ENCODE results near the gene IFIT2. TPM values are rescaled to one million over a fixed set of nuclear protein-coding genes. Genes with fewer than 3 reads are reported as not detected.
A peak's percentile ranks its signal among the peaks of the same experiment; 100 is the strongest.
"Not testable (repeated sequence)": the region's sequence is repeated elsewhere in the genome, so short reads cannot be mapped to it uniquely, and the experiment has no call there.

IFIT2 gene, protein sequence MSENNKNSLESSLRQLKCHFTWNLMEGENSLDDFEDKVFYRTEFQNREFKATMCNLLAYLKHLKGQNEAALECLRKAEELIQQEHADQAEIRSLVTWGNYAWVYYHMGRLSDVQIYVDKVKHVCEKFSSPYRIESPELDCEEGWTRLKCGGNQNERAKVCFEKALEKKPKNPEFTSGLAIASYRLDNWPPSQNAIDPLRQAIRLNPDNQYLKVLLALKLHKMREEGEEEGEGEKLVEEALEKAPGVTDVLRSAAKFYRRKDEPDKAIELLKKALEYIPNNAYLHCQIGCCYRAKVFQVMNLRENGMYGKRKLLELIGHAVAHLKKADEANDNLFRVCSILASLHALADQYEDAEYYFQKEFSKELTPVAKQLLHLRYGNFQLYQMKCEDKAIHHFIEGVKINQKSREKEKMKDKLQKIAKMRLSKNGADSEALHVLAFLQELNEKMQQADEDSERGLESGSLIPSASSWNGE
- polyA plus RNA-seq (ENCODE audit: insufficient read length): 8.0 TPM

DNA sequence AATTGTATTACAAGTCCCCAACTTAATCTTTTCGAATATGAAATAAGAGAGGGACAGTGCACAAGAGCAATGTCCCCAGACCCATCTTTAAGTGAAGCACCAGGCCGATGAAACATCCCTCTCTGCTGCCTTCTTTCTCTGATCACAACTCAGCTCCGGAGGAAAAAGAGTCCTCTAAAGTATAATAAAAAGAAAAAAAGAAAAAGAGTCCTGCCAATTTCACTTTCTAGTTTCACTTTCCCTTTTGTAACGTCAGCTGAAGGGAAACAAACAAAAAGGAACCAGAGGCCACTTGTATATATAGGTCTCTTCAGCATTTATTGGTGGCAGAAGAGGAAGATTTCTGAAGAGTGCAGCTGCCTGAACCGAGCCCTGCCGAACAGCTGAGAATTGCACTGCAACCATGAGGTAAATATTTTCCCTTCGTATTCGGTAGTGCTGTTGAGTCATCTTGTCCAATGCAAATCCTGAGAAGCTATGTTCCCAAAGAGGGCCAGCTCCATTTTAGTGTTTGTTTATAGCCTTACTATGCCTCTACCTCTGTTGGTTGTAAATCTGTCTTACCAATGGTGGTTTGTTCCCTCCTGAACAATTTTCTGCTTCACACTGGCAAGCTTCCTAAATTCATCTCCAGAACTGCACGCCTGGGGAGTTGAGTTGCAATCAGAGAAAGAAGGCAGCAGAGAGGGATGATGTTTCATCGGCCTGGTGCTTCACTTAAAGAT lies at the start of gene IFIT2:
TSS of gene IFIT2 (plus strand) at position 326 of the 725 bp plus-strand sequence. CDS start at position 404, 78 bp downstream.
- DNase-seq: peak; percentile 85

DNA sequence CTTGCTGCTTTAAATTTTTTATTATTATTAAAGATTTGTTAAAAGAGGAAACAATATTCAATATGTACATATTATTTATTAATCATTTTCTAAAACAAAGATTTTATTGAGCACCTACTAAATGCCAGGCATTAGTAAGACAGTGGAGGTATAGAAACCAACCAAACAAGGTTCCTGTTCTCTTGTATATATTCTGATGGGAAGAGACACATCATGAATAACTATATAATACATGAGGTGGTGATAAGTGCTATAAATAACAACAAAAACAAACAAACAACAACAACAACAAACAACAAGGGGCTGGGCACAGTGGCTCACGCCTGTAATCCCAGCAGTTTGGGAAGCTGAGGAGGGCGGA lies 49.6 kb upstream of the IFIT2 start:
- no peak for DNase-seq

DNA sequence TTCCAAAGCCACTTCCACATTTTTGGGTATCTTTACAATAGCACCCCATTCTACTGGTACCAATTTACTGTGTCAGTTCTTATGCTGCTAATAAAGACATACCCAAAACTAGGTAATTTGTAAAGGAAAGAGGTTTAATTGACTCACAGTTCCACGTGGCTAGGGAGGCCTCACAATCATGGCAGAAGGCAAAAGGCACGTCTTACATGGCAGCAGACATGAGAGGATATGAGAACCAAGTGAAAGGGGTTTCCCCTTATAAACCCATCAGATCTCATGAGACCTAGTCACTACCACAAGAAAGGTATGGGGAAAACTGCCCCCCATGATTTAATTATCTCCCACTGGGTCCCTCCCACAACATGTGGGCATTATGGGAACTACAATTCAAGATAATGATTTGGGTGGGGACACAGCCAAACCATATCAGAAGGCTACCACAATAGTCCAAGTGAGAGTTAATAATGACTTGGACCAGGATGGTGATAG lies 46.7 kb upstream of the IFIT2 start:
- DNase-seq: not testable (repeated sequence)

DNA sequence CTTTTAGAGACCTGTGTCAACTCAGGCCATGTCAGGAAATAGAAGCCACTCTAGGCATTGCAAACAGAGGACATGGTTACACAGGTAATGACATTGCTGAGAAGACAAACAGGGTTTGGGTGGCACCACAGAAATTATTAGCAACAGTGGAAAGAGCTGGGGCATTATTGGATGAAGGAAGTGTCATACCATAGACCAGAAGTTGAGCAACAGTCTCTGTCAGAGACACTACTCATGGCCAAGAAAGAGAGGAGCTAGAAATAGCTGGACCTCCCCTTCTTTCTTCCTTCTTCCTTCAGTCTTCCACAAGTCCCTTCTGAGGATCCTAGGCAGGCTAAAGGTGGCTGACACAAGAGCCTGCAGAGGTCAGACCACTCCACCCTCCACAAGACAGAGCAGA lies 46.1 kb upstream of the IFIT2 start:
- DNase-seq: no peak

DNA sequence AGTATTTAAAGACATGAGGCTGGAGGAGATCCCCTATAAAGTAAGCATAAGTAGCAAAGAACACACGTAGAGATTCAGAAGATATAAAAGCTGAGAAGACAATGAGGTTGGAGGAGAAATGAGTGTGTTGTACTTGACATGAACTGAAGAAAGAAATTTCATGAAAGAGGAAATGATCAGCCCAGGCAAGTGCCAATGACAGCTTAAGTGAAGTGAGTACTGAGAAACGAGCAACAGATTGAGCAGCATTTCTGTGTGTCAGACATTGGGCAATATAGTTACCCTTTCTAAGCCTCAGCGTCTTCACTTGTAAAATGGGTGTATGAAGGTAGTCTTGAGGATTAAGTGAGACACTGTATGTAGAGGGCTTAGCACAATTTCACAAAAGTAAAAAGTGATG lies 45.5 kb upstream of the IFIT2 start:
- no peak for DNase-seq

DNA sequence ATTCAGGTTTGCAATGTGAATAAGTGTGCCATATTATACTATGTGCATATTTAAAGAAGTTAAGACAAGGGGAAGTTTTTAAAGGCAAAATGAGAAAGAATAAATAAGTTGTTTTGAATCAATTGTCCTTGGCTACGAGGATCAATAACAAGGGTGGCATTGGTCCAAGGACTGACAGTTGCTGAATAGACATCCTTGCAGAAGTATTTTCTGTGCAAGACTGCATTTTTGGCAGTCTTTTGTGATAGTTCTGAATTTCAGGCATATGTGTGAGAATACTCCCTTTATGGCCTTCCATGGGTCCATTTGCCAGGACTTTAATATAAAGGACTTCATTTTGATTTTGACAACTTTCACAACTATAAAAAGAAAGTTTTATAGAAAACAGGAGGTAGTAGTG lies 44.9 kb upstream of the IFIT2 start:
- peak; percentile 26 for DNase-seq

DNA sequence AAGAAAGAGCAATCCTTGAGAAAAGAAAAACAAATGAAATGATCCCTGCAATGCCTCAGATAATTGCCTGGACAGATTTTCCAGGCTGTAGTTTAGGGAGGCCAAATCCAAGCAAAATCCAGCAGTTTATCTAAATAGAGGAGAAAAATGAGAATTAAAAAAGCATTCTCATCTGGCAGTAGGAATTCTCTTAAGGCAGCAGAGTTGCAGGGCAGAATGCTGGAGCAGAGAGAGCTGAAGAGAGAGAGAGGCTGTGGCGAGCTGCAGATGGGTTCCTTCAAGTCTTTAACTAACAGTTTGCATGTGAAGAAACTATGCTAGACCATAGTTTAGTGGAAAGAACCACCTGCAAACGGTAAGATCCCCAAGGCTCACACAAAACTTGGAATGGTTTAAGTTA lies 44.3 kb upstream of the IFIT2 start:
- DNase-seq: peak; percentile 31

DNA sequence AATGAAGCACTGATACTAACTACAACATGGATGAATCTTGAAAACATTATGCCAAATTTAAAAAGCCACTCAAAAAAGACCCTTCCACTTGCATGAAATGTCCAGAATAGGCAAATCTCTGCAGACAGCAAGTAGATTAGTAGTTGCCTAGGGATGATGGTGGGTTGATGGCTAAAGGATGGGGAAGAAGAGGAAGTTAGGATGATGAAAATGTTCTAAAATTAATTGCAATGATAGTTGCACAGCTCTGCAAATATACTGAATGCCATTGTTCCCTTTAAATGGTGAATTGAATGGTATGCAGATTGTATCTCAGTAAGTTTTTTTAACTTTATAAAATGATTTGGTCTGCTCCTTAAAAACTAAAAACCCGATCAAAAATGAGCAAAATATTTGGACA lies 43.0 kb upstream of the IFIT2 start:
- DNase-seq: no peak

DNA sequence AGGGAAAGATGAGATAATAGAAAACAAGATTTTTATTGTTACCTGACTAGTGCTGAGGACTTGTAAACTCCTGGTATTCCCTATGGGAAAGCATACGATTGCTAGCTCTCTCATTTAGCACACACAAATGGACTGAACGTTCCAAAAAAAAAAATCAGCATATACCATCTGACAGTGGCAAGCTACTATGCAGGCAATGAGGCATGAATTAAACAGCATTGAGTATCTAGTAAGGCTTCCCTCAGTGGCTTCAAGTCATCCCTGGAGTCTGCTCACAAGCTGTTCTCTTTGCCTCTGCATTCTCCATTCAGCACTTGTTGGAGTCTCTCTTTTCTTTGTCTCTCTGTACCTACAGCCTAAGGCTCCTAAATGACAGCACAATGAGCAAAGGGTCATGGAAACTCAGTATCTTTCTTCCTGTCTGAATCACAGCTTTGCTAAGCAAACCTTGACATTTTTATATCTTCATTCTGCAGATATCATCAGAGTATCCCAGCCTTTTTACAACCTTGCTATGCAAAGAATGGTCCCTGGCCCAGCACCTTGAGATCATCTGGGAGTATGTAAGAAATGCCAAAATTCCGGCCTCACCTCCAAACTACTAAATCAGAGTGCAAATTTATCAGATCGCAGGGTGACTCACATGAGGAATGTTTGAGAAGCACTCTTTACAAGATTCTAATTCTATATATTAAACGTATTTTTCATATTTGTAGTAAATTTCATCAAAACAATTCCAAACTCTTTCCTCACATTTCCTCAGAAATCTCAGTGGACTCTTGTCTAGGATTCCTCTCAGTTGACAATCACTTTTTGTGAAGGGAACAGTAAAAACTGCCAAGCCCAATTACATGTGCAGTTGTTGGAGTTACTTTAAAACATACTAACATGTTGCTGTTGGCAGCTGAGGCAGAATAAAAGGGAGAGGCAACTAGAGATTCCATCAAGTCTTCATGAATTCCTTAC lies 39.5 kb upstream of the IFIT2 start:
- no peak for DNase-seq

DNA sequence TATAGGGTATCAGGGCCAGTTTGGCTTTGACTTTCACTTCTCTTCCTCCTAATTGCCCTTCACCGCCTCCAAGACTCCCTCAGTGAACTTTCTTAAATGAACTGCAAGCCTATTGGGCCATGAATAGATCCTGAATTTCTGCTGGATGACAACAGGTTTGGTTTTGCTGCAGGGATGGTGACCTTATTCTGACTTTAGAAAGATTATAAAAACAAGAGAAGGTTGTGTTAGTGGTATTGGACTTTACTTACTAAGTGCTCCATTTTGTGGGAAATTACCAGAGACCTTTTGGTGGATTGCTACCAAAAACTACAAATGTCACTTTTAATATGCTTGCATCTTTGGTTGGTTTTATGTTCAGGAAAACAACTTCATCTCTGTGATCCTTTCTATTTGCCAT lies 38.8 kb upstream of the IFIT2 start:
- DNase-seq: no peak

DNA sequence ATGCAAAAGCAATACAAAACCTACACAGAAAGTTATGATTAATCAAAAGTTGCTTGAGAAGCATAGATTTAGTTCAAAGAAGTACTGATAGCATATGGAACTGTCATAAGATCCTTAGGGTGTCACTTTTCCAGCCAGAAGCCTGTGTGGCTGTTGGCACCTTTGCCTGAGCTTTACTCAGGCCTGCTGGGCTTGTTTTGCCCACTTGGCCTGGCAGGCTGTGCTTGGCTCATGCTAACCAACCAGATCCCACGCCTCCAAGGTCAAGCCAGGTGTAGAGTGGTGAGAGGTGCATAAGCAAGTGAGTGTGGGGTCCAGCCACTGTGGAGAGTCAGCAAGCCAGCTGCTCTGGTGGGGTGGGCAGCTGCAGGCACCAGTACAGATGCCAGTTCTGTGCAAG lies 38.3 kb upstream of the IFIT2 start:
- no peak for DNase-seq

DNA sequence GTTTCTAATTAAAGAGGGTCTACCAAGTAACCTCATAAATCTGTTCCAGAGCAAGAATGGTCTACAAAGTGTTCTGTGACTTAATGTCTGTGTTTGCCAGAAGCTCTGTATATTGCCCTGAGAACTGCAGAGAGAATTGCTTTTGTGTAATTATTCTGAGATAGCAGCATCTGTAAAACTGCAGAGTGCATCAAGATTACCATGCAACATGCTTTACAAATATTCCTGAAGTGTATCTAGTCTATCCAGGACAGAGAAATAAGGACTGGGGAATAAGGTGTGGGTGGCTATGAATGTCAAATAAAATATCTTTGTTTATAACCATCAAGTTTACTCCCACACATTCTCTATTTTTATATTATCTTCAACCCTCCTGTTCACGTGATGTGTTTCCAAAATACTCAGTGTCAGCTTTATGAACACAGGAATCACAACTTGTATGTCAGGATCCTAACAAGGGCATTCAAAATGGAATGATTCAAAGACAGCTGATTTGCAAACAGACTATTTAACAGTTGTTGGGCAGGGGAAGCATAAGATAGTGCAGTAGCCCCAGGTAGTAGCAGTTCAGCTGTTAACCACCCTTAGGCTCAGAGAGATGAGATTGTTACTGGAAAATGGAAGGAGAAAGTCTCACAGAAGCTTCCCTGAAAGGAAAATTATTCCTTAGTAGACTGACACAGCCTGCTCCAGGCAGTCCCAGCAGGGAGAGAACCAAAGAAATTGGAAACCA lies 35.0 kb upstream of the IFIT2 start:
- no peak for DNase-seq

DNA sequence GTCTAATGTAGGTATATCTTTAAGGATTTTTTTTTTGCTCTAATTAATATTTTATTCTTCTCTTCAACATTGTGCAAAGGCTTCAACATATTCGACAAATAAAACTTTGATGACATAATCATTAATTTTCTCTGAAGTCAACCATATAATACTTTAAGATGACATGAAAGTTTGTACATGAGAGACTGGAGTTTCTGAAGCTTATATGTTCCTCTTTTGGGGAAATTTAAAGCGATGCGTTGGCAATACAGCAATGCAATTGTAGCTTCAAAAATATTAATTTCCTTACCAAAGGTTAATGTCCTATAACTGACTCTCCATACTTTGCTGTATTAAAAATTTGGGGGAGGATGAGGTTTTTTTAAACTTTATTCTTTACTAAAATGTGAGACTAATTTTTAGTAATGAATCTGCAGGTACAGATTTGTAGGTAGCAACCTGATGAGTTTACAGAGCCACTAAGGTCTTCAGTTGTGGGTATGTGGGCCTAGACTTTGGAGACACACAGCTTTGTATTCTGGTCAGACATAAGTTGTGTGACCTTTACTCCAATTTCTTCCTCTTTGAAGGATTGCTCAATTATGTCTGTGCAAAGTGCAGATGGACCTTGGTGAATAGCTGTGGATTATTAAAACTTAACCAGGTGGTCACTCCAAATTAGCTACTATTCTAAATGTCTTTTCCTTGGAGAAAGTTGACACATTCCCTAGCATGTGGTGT lies 32.3 kb upstream of the IFIT2 start:
- DNase-seq: no peak

DNA sequence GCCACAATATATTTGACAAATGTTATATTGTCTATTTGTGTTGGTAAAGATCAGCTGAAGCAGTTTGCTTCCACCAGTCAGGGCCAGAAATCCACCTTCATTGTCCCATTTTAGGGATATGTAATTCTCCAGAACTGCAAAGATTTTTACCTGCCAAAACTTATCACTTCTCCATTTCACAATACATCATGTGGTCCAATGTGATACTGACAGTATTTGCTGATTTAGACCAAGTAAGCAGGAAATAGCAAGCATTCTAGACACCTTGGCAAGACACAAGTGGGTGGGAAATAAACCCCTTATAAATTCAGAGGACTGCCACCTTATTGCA lies 31.7 kb upstream of the IFIT2 start:
- DNase-seq: no peak

DNA sequence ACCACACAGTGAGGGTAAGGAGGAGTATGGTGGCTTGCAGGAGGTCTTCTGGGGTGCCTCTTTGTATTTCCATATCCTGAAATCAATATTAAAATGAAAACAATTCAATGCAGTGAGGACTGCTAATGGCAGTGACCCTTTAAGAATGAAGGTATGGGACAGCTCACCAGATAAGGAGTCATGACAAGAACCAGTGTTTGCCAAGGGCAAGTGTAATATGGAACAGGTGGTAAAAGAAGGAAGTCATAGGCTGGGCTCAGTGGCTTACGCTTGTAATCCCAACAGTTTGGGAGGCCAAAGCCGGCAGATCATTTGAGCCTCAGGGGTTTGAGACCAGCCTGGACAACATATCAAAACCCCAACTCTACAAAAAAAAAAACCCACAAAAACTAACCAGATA lies 30.3 kb upstream of the IFIT2 start:
- DNase-seq: no peak

DNA sequence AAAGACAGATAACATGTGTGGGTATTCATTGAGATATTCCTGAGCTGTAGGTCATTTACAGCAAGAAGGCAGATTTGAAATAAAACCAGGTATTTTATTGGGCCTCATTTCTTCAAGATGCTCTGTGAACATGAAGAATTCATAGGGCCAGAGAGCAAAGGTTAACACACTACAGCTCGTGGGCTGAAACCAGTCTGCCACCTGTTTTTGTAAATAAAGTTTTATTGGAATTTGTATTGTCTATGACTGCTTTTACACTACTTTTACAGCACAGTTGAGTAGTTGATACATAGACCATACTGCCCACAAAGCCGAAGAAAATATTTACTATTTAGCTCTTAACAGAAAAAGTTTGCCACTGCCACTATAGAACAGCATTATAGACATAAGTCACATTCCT lies 28.2 kb upstream of the IFIT2 start:
- DNase-seq: no peak

DNA sequence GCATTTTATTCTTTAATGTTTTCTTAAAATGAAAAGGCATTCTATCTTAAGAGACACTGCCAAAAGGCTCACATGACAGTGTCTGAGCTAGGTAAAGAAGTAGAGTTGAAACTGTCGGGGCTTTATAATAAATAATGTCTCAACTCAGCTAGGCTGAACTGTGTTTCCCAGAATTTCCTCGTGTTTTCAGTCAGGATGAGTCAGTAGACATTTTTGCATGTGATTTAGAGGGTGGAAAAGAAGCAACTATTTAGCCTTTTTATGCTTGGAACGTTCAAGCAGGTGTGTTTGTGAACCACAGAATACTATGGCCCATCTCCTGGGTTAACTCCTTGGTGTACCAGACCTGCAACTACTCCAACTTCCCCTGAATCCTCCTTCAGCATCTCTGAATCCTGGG lies 26.9 kb upstream of the IFIT2 start:
- DNase-seq: no peak

DNA sequence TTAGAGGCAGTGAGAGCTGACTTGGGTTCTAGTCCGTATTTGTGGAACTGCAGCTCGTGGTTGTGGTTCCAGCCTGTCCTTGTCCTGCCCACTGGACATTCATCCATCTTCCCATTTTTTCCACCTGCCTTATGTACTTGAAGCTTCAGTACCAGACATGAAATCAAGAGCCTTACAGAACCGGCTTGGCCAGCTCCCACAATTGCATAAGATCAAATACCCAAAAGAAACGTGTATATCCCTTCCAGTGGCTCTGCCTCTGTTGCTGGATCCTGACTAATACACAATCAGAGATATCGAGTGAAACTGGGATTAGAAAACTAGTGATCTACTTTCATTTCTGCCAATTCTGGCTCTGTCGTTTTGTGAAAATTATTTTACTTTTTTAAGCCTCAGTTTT lies 26.5 kb upstream of the IFIT2 start:
- DNase-seq: no peak

DNA sequence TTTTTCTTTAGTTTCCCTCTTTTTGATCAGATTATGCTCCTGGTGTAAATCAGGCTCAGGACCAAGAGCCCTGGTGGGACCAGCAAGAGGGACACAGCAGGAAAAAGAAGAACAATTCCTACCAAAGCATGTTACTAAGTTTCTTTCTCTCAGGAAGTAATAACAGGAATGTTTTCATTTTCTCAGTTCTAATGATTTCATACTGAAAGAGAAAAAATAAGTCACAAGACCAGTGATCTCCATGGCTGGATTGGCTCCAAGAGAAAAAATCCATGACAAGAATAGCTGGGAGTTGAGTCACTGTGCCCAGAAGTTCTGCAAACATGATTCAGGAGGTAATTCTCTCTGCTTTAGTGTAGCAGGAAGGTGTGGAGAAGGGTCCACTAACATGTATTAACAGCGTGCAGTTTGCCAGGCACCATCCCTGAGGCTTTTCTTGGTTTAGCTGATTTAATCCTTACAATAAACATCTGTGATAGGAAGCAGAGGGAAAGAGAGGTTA lies 23.8 kb upstream of the IFIT2 start:
- peak; percentile 83 for DNase-seq

DNA sequence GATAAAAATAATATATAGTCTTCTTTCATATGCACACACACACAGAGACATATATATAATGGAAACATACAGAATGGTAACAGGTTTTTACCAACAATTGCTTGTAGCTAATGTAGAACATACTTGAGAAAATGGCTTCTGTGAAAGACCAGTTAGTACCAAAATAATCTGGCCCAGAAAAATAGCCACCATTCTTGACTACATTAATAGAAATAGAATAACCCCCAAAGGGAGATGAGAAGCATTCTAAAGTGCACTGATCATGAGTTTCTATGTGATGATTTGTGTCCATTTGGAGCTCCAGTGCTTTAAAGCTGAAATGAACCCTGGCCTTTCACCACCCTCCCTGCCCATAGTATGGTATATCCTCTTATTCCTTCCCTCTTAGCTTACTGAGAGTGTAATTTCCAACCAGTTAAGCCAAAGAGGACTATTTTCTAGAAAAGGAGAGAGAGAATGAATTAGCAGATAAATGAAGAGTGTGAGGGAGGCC lies 22.9 kb upstream of the IFIT2 start:
- DNase-seq: peak; percentile 32

DNA sequence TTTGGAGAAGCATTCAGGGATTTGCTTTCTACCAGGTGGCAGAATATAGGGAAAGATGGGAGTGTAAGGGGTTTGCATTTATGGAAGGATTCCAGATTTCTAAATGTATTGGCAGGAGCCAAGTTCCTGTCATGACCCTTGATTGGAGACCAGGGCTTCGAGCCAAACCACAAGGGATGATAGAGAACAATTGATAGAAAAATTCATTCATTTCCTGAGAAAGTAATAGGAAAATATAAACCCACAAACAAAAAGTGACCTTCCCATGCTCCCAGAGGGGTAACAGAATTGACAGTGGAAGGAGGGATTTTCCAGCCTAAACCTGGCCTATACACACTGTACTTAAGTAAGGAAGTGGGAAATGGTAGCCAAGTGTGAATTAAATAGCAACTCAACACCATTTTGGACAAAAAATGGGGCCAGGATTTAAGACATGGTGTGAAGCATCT lies 22.4 kb upstream of the IFIT2 start:
- DNase-seq: peak; percentile 42

Measured in hindlimb muscle (tissue), 1 donor.